ENCODE measurements around the gene SIM2. TPM values are rescaled to one million over a fixed set of nuclear protein-coding genes. Genes with fewer than 3 reads are reported as not detected.

Gene SIM2
- total and polyA plus RNA-seq, 4 donors = not detected

- no peak overlapping the region for H3K4me3 ChIP-seq (ENCODE audit: low read length in 2 of 2)
- 93 to 94% methylated on average over 22 of the region's 22 CpGs for WGBS, 2 donors
- H3K4me1 ChIP-seq (ENCODE audit: control insufficient read depth in 1 of 2, insufficient read depth in 2 of 2, low read length in 2 of 2) = no peaks in the 10 kb centered on the region
- DNase-seq = no peak
- ATAC-seq (ENCODE audit: low FRiP score) = no peak
- H3K9me3 ChIP-seq (ENCODE audit: control insufficient read depth, low read length) = no peaks in the 10 kb centered on the region
- no peak overlapping the region for H3K27ac ChIP-seq (ENCODE audit: low read depth in 1 of 2, low read length in 2 of 2)
- intact Hi-C loops (cut with DNase I) = no loop called here
- no peaks in the 10 kb centered on the region for H3K27me3 ChIP-seq (ENCODE audit: control insufficient read depth in 1 of 2, insufficient read depth in 2 of 2, low read length in 1 of 2)
- peaks cover 0 to 11% of the 10 kb centered on the region in 2 donors for H3K36me3 ChIP-seq (ENCODE audit: control insufficient read depth in 1 of 2, insufficient read depth in 2 of 2, low read length in 1 of 2)
Observed at GRCh38 chr21:36754241-36754898, 55.5 kb downstream of the SIM2 start.

- H3K27ac ChIP-seq (ENCODE audit: low read depth in 1 of 2, low read length in 2 of 2) = no peak overlapping the region
- no peaks in the 10 kb centered on the region for H3K9me3 ChIP-seq (ENCODE audit: control insufficient read depth, low read length)
- no peaks in the 10 kb centered on the region for H3K27me3 ChIP-seq (ENCODE audit: control insufficient read depth in 1 of 2, insufficient read depth in 2 of 2, low read length in 1 of 2)
- H3K4me3 ChIP-seq (ENCODE audit: low read length in 2 of 2) = no peak overlapping the region
- no peaks in the 10 kb centered on the region for H3K4me1 ChIP-seq (ENCODE audit: control insufficient read depth in 1 of 2, insufficient read depth in 2 of 2, low read length in 2 of 2)
- DNase-seq (no peak), ATAC-seq (ENCODE audit: low FRiP score) (no peak)
- H3K36me3 ChIP-seq (ENCODE audit: control insufficient read depth in 1 of 2, insufficient read depth in 2 of 2, low read length in 1 of 2) = peaks cover 4 to 11% of the 10 kb centered on the region in 2 donors
- intact Hi-C loops (cut with DNase I) = no loop called here
- WGBS, 2 donors = 86 to 90% methylated on average over 7 of the region's 7 CpGs
Observed at GRCh38 chr21:36756527-36756926, 57.6 kb downstream of the SIM2 start.

GRCh38 chr21:36757196-36757595 lies 58.3 kb downstream of the SIM2 start:
- no peak for DNase-seq
- H3K36me3 ChIP-seq (ENCODE audit: control insufficient read depth in 1 of 2, insufficient read depth in 2 of 2, low read length in 1 of 2) = peaks cover 4 to 11% of the 10 kb centered on the region in 2 donors

GRCh38 chr21:36759348-36760083 lies 60.6 kb downstream of the SIM2 start:
- 80 to 81% methylated on average over 12 of the region's 12 CpGs for WGBS, 2 donors
- Histone ChIP-seq H3K27ac (ENCODE audit: low read depth in 1 of 2, low read length in 2 of 2) (no peak overlapping the region), H3K4me1 (ENCODE audit: control insufficient read depth in 1 of 2, insufficient read depth in 2 of 2, low read length in 2 of 2) (no peaks in the 10 kb centered on the region), H3K9me3 (ENCODE audit: control insufficient read depth, low read length) (no peaks in the 10 kb centered on the region), H3K27me3 (ENCODE audit: control insufficient read depth in 1 of 2, insufficient read depth in 2 of 2, low read length in 1 of 2) (no peaks in the 10 kb centered on the region), H3K4me3 (ENCODE audit: low read length in 2 of 2) (no peak overlapping the region), H3K36me3 (ENCODE audit: control insufficient read depth in 1 of 2, insufficient read depth in 2 of 2, low read length in 1 of 2) (peaks cover 4 to 11% of the 10 kb centered on the region in 2 donors)
- ATAC-seq (ENCODE audit: low FRiP score) = no peak
- no peak for DNase-seq
- intact Hi-C loops (cut with DNase I) = no loop called here

More at GRCh38 chr21:36757196-36757595, 58.3 kb downstream of the SIM2 start:
- Histone ChIP-seq H3K9me3 (ENCODE audit: control insufficient read depth, low read length) (no peaks in the 10 kb centered on the region), H3K4me1 (ENCODE audit: control insufficient read depth in 1 of 2, insufficient read depth in 2 of 2, low read length in 2 of 2) (no peaks in the 10 kb centered on the region), H3K4me3 (ENCODE audit: low read length in 2 of 2) (no peak overlapping the region), H3K27me3 (ENCODE audit: control insufficient read depth in 1 of 2, insufficient read depth in 2 of 2, low read length in 1 of 2) (no peaks in the 10 kb centered on the region), H3K27ac (ENCODE audit: low read depth in 1 of 2, low read length in 2 of 2) (no peak overlapping the region)
- WGBS, 2 donors = 95 to 97% methylated on average over 6 of the region's 6 CpGs
- no peak for ATAC-seq (ENCODE audit: low FRiP score)
- intact Hi-C loops (cut with DNase I) = no loop called here

GRCh38 chr21:36761685-36762084 lies 62.8 kb downstream of the SIM2 start:
- Histone ChIP-seq H3K4me1 (ENCODE audit: control insufficient read depth in 1 of 2, insufficient read depth in 2 of 2, low read length in 2 of 2) (no peaks in the 10 kb centered on the region), H3K36me3 (ENCODE audit: control insufficient read depth in 1 of 2, insufficient read depth in 2 of 2, low read length in 1 of 2) (peaks cover 4 to 5% of the 10 kb centered on the region in 2 donors), H3K27me3 (ENCODE audit: control insufficient read depth in 1 of 2, insufficient read depth in 2 of 2, low read length in 1 of 2) (no peaks in the 10 kb centered on the region), H3K27ac (ENCODE audit: low read depth in 1 of 2, low read length in 2 of 2) (no peak overlapping the region), H3K9me3 (ENCODE audit: control insufficient read depth, low read length) (no peaks in the 10 kb centered on the region), H3K4me3 (ENCODE audit: low read length in 2 of 2) (no peak overlapping the region)
- intact Hi-C loops (cut with DNase I) = no loop called here
- DNase-seq (no peak), ATAC-seq (ENCODE audit: low FRiP score) (no peak)
- 91 to 94% methylated on average over 11 of the region's 11 CpGs for WGBS, 2 donors

- Histone ChIP-seq H3K4me1 (ENCODE audit: control insufficient read depth in 1 of 2, insufficient read depth in 2 of 2, low read length in 2 of 2) (no peaks in the 10 kb centered on the region), H3K9me3 (ENCODE audit: control insufficient read depth, low read length) (no peaks in the 10 kb centered on the region), H3K27ac (ENCODE audit: low read depth in 1 of 2, low read length in 2 of 2) (no peak overlapping the region), H3K4me3 (ENCODE audit: low read length in 2 of 2) (no peak overlapping the region), H3K36me3 (ENCODE audit: control insufficient read depth in 1 of 2, insufficient read depth in 2 of 2, low read length in 1 of 2) (peaks cover 0 to 4% of the 10 kb centered on the region in 2 donors), H3K27me3 (ENCODE audit: control insufficient read depth in 1 of 2, insufficient read depth in 2 of 2, low read length in 1 of 2) (no peaks in the 10 kb centered on the region)
- 81 to 86% methylated on average over 9 of the region's 9 CpGs for WGBS, 2 donors
- intact Hi-C loops (cut with DNase I) = no loop called here
- no peak for ATAC-seq (ENCODE audit: low FRiP score)
- DNase-seq = no peak
Observed at GRCh38 chr21:36762642-36763041, 63.7 kb downstream of the SIM2 start.

- WGBS, 2 donors = 92 to 94% methylated on average over 6 of the region's 6 CpGs
- peaks cover 0 to 4% of the 10 kb centered on the region in 2 donors for H3K36me3 ChIP-seq (ENCODE audit: control insufficient read depth in 1 of 2, insufficient read depth in 2 of 2, low read length in 1 of 2)
- no peaks in the 10 kb centered on the region for H3K27me3 ChIP-seq (ENCODE audit: control insufficient read depth in 1 of 2, insufficient read depth in 2 of 2, low read length in 1 of 2)
- no peak overlapping the region for H3K4me3 ChIP-seq (ENCODE audit: low read length in 2 of 2)
- DNase-seq (no peak), ATAC-seq (ENCODE audit: low FRiP score) (no peak)
- H3K4me1 ChIP-seq (ENCODE audit: control insufficient read depth in 1 of 2, insufficient read depth in 2 of 2, low read length in 2 of 2) = no peaks in the 10 kb centered on the region
- intact Hi-C loops (cut with DNase I) = no loop called here
- no peaks in the 10 kb centered on the region for H3K9me3 ChIP-seq (ENCODE audit: control insufficient read depth, low read length)
- no peak overlapping the region for H3K27ac ChIP-seq (ENCODE audit: low read depth in 1 of 2, low read length in 2 of 2)
Observed at GRCh38 chr21:36763305-36763704, 64.4 kb downstream of the SIM2 start.

- no peak for DNase-seq
- WGBS, 2 donors = 95 to 97% methylated on average over 4 of the region's 4 CpGs
- Histone ChIP-seq H3K4me1 (ENCODE audit: control insufficient read depth in 1 of 2, insufficient read depth in 2 of 2, low read length in 2 of 2) (no peaks in the 10 kb centered on the region), H3K9me3 (ENCODE audit: control insufficient read depth, low read length) (no peaks in the 10 kb centered on the region), H3K36me3 (ENCODE audit: control insufficient read depth in 1 of 2, insufficient read depth in 2 of 2, low read length in 1 of 2) (peaks cover 0 to 4% of the 10 kb centered on the region in 2 donors), H3K27ac (ENCODE audit: low read depth in 1 of 2, low read length in 2 of 2) (no peak overlapping the region), H3K27me3 (ENCODE audit: control insufficient read depth in 1 of 2, insufficient read depth in 2 of 2, low read length in 1 of 2) (no peaks in the 10 kb centered on the region), H3K4me3 (ENCODE audit: low read length in 2 of 2) (no peak overlapping the region)
- intact Hi-C loops (cut with DNase I) = no loop called here
- no peak for ATAC-seq (ENCODE audit: low FRiP score)
Observed at GRCh38 chr21:36765229-36765628, 66.3 kb downstream of the SIM2 start.

GRCh38 chr21:36766511-36766910 lies 67.6 kb downstream of the SIM2 start:
- Histone ChIP-seq H3K9me3 (ENCODE audit: control insufficient read depth, low read length) (no peaks in the 10 kb centered on the region), H3K4me1 (ENCODE audit: control insufficient read depth in 1 of 2, insufficient read depth in 2 of 2, low read length in 2 of 2) (no peaks in the 10 kb centered on the region), H3K27ac (ENCODE audit: low read depth in 1 of 2, low read length in 2 of 2) (no peak overlapping the region), H3K27me3 (ENCODE audit: control insufficient read depth in 1 of 2, insufficient read depth in 2 of 2, low read length in 1 of 2) (no peaks in the 10 kb centered on the region), H3K36me3 (ENCODE audit: control insufficient read depth in 1 of 2, insufficient read depth in 2 of 2, low read length in 1 of 2) (no peaks in the 10 kb centered on the region), H3K4me3 (ENCODE audit: low read length in 2 of 2) (no peak overlapping the region)
- DNase-seq (no peak), ATAC-seq (ENCODE audit: low FRiP score) (no peak)
- WGBS, 2 donors = 89 to 92% methylated on average over 6 of the region's 6 CpGs
- intact Hi-C loops (cut with DNase I) = no loop called here
